Endothelial cell of umbilical vein (primary cell): ENCODE measurements around the gene RNF145.

Experiments
- EZH2 ChIP-seq: IDR thresholded peaks from 2 replicates; pipeline ENCODE4 v1.6.1; 2012; ENCODE audit warnings: borderline replicate concordance, low read depth, mild to moderate bottlenecking, moderate library complexity, low read length, inconsistent platforms; ENCODE audit not compliant: severe bottlenecking
- FOS ChIP-seq: IDR thresholded peaks from 2 replicates; pipeline ENCODE4 v1.6.1; 2011; ENCODE audit warnings: mild to moderate bottlenecking, low read length, moderate library complexity, borderline replicate concordance; ENCODE audit not compliant: insufficient read depth
- POLR2A ChIP-seq: IDR thresholded peaks from 2 replicates; pipeline ENCODE4 v1.6.1; 2012; ENCODE audit warnings: low read depth, mild to moderate bottlenecking, control low read depth, low read length
- POLR2AphosphoS5 ChIP-seq: IDR thresholded peaks from 2 replicates; pipeline ENCODE4 v1.6.1; 2012; ENCODE audit warnings: low read depth, mild to moderate bottlenecking, control low read depth, low read length, moderate library complexity; ENCODE audit not compliant: insufficient read depth
- TF ChIP-seq, protein P1 (sequence below), 2 donors: IDR thresholded peaks; 1 replicate in 1 of 2; 2 replicates in 1 of 2; pipeline ENCODE4 v1.5.1; 2011; ENCODE audit warnings: low read length in 2 of 2, mild to moderate bottlenecking in 2 of 2, moderate library complexity in 2 of 2, control low read depth in 1 of 2, inconsistent platforms in 1 of 2, low read depth in 1 of 2; ENCODE audit not compliant: insufficient read depth in 1 of 2; ENCODE audit errors: extremely low read depth in 1 of 2
- TF ChIP-seq, protein P2 (sequence below): IDR thresholded peaks from 2 replicates; pipeline ENCODE4 v1.6.1; 2011; ENCODE audit not compliant: insufficient read depth, insufficient read length

DNA sequence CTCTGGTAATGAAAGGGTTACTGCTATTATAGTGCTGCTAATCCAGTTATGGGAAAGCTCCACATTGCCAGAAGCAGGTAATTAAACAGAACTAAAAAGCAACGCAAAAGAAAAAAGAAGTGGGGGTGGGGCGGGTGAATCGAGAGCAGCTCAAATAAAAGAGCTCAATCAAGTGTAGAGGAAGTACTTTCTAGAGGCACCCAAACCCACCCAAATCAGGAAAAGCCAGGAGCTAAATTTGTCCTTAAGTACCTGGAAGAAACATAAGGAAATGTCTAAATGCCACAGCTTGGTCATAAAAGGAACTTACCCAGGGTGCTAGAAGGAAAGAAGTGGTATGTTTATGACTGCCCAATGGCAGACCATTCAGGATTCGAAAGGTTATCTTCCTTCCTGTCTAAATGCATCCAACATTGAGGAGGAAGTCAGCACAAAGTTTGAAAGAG, 2.4 kb upstream of the RNF145 start:
- TF ChIP-seq, protein P1, sequence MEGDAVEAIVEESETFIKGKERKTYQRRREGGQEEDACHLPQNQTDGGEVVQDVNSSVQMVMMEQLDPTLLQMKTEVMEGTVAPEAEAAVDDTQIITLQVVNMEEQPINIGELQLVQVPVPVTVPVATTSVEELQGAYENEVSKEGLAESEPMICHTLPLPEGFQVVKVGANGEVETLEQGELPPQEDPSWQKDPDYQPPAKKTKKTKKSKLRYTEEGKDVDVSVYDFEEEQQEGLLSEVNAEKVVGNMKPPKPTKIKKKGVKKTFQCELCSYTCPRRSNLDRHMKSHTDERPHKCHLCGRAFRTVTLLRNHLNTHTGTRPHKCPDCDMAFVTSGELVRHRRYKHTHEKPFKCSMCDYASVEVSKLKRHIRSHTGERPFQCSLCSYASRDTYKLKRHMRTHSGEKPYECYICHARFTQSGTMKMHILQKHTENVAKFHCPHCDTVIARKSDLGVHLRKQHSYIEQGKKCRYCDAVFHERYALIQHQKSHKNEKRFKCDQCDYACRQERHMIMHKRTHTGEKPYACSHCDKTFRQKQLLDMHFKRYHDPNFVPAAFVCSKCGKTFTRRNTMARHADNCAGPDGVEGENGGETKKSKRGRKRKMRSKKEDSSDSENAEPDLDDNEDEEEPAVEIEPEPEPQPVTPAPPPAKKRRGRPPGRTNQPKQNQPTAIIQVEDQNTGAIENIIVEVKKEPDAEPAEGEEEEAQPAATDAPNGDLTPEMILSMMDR (IDR thresholded peaks at IDR 0.05; ENCODE audit: extremely low read depth in 1 of 2, insufficient read depth in 1 of 2, low read depth in 1 of 2, low read length in 2 of 2): no peak
- no peak for TF ChIP-seq POLR2A
- no peak for TF ChIP-seq EZH2
- TF ChIP-seq, protein P2, sequence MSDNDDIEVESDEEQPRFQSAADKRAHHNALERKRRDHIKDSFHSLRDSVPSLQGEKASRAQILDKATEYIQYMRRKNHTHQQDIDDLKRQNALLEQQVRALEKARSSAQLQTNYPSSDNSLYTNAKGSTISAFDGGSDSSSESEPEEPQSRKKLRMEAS: no peak
- no peak for TF ChIP-seq FOS
- no peak for TF ChIP-seq POLR2AphosphoS5
